Measurements from ENCODE around the gene WDR12.
"Not testable (repeated sequence)": the region's sequence is repeated elsewhere in the genome, so short reads cannot be mapped to it uniquely, and the experiment has no call there.

WDR12 gene

DNA sequence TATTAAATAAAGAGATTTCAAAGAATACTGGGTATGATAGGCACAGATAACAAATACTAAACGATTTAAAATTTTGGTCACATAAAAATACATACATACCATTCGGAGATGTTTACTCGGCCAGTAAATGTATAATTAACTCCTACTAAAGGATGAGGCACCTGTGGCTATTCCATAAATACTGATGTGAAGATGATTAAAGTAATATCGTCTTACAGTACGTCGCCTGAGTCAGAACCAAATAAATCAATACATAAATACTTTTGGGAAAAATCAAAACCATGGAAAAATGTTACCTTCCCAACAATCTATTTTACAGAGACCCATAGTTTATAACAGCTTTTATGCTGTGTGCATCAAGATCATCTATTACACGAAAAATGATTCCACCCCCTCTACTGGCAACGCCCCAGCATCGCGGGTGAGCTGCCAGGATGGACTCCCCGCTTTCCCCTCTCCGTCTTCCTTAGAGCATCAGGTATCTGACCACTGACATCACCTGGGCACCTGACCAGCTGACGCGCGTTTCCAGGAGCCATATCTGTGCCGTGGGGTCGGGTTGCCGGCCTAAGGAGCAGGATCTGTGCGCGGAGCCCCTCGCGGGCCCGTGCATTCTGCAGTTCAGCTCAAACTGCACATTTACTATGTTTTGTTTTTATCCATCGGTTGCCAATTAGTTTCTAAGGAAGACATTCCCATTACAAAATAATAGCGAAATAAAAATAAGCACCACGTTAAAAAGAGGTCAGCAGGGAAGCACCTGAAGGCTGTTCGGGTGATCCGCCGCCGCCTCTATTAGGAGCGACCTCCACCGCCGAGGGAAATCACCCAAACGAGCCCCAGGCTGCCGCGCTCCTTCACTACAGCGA lies 40.8 kb downstream of the WDR12 start:
- no peaks in the 10 kb centered on the region for H3K9me3 ChIP-seq (ENCODE audit: control extremely low read depth in 1 of 5, control insufficient read depth in 4 of 5, insufficient read depth in 2 of 5, low read depth in 1 of 5, low read length in 4 of 5)
- H3K27me3 ChIP-seq (replicated peaks in 2 of 5; ENCODE audit: control insufficient read depth in 4 of 5, insufficient read depth in 5 of 5, low read length in 4 of 5), result no peaks in the 10 kb centered on the region
- peak; percentile 63 to 67 (median 67) for DNase-seq
- peak overlapping the region; percentile 77 to 97 (median 92) for H3K4me3 ChIP-seq (ENCODE audit: control insufficient read depth in 1 of 7, extremely low read depth in 1 of 7, insufficient read depth in 4 of 7, low read depth in 2 of 7, low read length in 6 of 7)
- no peaks in the 10 kb centered on the region for H3K36me3 ChIP-seq (ENCODE audit: control insufficient read depth in 4 of 4, insufficient read depth in 4 of 4, low read length in 3 of 4)
- 0% methylated on average over 27 of the region's 37 CpGs for WGBS (ENCODE audit: insufficient coverage)
- CTCF ChIA-PET, result interaction anchor here (0.6 to 1.8 kb wide), 13 partner anchors 10 to 582 kb away, joined by 3 to 7 read pairs (median 4); no protein-coding TSS in a partner anchor
- H3K27ac ChIP-seq (ENCODE audit: insufficient read depth in 1 of 2, low read depth in 1 of 2, low read length in 2 of 2, poor library complexity in 1 of 2, severe bottlenecking in 2 of 2), result peak overlapping the region; percentile 61 to 82
- POLR2A ChIA-PET, result interaction anchor here (0.6 to 1.2 kb wide), 2 partner anchors 41 to 236 kb away, joined by 3 read pairs; partner anchors contain the start of genes CARF and FAM117B
- H3K4me1 ChIP-seq (ENCODE audit: control extremely low read depth in 1 of 4, control insufficient read depth in 4 of 4, insufficient read depth in 4 of 4, low read length in 3 of 4), result peaks cover 0 to 6% (median 0%) of the 10 kb centered on the region in 4 experiments

DNA sequence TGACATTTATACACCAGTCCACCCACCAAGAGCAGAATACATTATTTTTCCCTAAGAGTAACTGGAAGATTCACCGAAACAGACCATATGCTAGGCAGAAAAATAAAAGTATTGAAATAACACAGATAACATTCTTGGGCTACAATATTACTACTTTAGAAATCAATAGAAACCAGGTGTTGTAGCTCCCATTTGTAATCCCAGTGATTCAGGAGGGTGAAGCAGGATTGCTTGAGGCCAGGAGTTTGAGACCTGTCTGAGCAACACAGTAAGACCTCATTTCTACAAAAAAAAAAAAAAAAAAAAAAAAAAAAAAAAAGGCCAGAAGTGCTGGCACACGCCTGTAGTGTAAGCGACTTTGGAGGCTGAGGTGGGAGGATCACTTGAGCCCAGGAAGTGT lies 49.5 kb downstream of the WDR12 start:
- H3K36me3 ChIP-seq (ENCODE audit: control insufficient read depth in 4 of 4, insufficient read depth in 4 of 4, low read length in 3 of 4), result no peaks in the 10 kb centered on the region
- H3K4me1 ChIP-seq (ENCODE audit: control extremely low read depth in 1 of 4, control insufficient read depth in 4 of 4, insufficient read depth in 4 of 4, low read length in 3 of 4), result no peaks in the 10 kb centered on the region
- POLR2A ChIA-PET, result no interaction called here
- no peak overlapping the region for H3K27ac ChIP-seq (ENCODE audit: insufficient read depth in 1 of 2, low read depth in 1 of 2, low read length in 2 of 2, poor library complexity in 1 of 2, severe bottlenecking in 2 of 2)
- H3K27me3 ChIP-seq (replicated peaks in 2 of 5; ENCODE audit: control insufficient read depth in 4 of 5, insufficient read depth in 5 of 5, low read length in 4 of 5), result no peaks in the 10 kb centered on the region
- CTCF ChIA-PET, result no interaction called here
- peaks cover 0 to 2% (median 0%) of the 10 kb centered on the region in 5 experiments for H3K9me3 ChIP-seq (ENCODE audit: control extremely low read depth in 1 of 5, control insufficient read depth in 4 of 5, insufficient read depth in 2 of 5, low read depth in 1 of 5, low read length in 4 of 5)
- WGBS (ENCODE audit: insufficient coverage), result no CpG with 5 or more reads among the region's 3 CpGs
- no peak overlapping the region for H3K4me3 ChIP-seq (ENCODE audit: control insufficient read depth in 1 of 7, extremely low read depth in 1 of 7, insufficient read depth in 4 of 7, low read depth in 2 of 7, low read length in 6 of 7)
- no peak for DNase-seq

DNA sequence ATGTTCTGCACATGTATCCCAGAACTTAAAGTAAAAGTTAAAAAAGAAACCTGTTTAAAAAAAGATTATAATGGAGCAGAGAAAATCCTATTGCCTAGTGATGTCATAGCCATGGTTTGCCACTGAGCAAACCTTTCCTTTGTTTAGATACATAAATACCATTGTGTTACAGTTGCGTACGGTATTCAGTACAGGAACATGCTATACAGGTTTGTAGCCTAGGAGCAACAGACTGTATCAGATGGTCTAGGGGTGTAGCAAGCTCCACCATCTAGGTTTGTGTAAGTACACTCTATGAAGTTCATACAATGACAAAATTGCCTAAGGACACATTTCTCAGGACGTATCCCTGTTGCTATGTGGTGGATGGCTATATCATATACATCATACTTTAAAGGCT lies 52.9 kb downstream of the WDR12 start:
- no peaks in the 10 kb centered on the region for H3K4me1 ChIP-seq (ENCODE audit: control extremely low read depth in 1 of 4, control insufficient read depth in 4 of 4, insufficient read depth in 4 of 4, low read length in 3 of 4)
- no peaks in the 10 kb centered on the region for H3K36me3 ChIP-seq (ENCODE audit: control insufficient read depth in 4 of 4, insufficient read depth in 4 of 4, low read length in 3 of 4)
- H3K9me3 ChIP-seq (ENCODE audit: control extremely low read depth in 1 of 5, control insufficient read depth in 4 of 5, insufficient read depth in 2 of 5, low read depth in 1 of 5, low read length in 4 of 5), result peaks cover 0 to 2% (median 0%) of the 10 kb centered on the region in 5 experiments
- DNase-seq, result no peak
- CTCF ChIA-PET, result no interaction called here
- H3K27me3 ChIP-seq (replicated peaks in 2 of 5; ENCODE audit: control insufficient read depth in 4 of 5, insufficient read depth in 5 of 5, low read length in 4 of 5), result no peaks in the 10 kb centered on the region
- 100% methylated on average over 1 of the region's 3 CpGs for whole genome bisulfite sequencing (ENCODE audit: insufficient coverage)
- no peak overlapping the region for H3K27ac ChIP-seq (ENCODE audit: insufficient read depth in 1 of 2, low read depth in 1 of 2, low read length in 2 of 2, poor library complexity in 1 of 2, severe bottlenecking in 2 of 2)
- POLR2A ChIA-PET, result no interaction called here
- no peak overlapping the region for H3K4me3 ChIP-seq (ENCODE audit: control insufficient read depth in 1 of 7, extremely low read depth in 1 of 7, insufficient read depth in 4 of 7, low read depth in 2 of 7, low read length in 6 of 7)

DNA sequence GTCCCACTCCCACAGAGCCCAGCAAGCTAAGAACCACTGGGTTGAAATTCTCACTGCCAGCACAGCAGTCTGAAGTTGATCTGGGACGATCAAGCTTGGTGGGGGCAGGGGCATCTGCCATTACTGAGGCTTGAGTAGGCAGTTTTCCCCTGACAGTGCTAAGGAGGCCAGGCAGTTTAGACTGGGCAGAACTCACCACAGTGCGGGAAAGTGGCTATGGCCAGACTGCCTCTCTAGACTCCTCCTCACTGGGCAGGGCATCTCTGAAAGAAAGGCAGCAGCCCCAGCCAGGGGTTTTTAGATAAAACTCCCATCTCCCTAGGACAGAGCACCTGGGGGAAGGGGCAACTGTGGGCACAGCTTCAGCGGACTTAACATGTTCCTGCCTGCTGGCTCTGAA lies 62.1 kb downstream of the WDR12 start:
- H3K27ac ChIP-seq (ENCODE audit: insufficient read depth in 1 of 2, low read depth in 1 of 2, low read length in 2 of 2, poor library complexity in 1 of 2, severe bottlenecking in 2 of 2); H3K27me3 ChIP-seq (replicated peaks in 2 of 5; ENCODE audit: control insufficient read depth in 4 of 5, insufficient read depth in 5 of 5, low read length in 4 of 5); H3K9me3 ChIP-seq (ENCODE audit: control extremely low read depth in 1 of 5, control insufficient read depth in 4 of 5, insufficient read depth in 2 of 5, low read depth in 1 of 5, low read length in 4 of 5); POLR2A ChIA-PET; H3K4me3 ChIP-seq (ENCODE audit: control insufficient read depth in 1 of 7, extremely low read depth in 1 of 7, insufficient read depth in 4 of 7, low read depth in 2 of 7, low read length in 6 of 7); DNase-seq; H3K4me1 ChIP-seq (ENCODE audit: control extremely low read depth in 1 of 4, control insufficient read depth in 4 of 4, insufficient read depth in 4 of 4, low read length in 3 of 4); H3K36me3 ChIP-seq (ENCODE audit: control insufficient read depth in 4 of 4, insufficient read depth in 4 of 4, low read length in 3 of 4): not testable (repeated sequence)
- 100% methylated on average over 1 of the region's 3 CpGs for WGBS (ENCODE audit: insufficient coverage)
- CTCF ChIA-PET, result interaction anchor here (1.3 to 1.5 kb wide), 2 partner anchors 11 to 22 kb away, joined by 3 to 5 read pairs; partner anchors contain the start of gene ICA1L

DNA sequence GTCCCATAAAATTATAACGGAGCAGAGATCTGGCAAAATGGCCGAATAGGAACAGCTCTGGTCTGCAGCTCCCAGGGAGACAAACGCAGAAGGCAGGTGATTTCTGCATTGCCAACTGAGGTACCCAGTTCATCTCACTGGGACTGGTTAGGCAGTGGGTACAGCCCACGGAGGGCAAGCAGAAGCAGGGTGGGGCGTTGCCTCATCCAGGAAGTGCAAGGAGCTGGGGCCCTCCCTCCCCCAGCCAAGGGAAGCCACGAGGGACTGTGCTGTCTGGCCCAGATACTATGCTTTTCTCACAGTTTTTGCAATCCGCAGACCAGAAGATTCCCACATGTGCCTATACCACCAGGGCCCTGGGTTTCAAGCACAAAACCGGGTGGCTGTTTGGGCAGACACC lies 62.7 kb downstream of the WDR12 start:
- WGBS (ENCODE audit: insufficient coverage), result 84% methylated on average over 7 of the region's 8 CpGs
- ChIA-PET CTCF (interaction anchor here (1.3 to 1.5 kb wide), 2 partner anchors 10 to 23 kb away, joined by 3 to 5 read pairs; partner anchors contain the start of gene ICA1L), POLR2A (no interaction called here)
- Histone ChIP-seq H3K27ac (ENCODE audit: insufficient read depth in 1 of 2, low read depth in 1 of 2, low read length in 2 of 2, poor library complexity in 1 of 2, severe bottlenecking in 2 of 2) (no peak overlapping the region), H3K36me3 (ENCODE audit: control insufficient read depth in 4 of 4, insufficient read depth in 4 of 4, low read length in 3 of 4) (no peaks in the 10 kb centered on the region), H3K9me3 (ENCODE audit: control extremely low read depth in 1 of 5, control insufficient read depth in 4 of 5, insufficient read depth in 2 of 5, low read depth in 1 of 5, low read length in 4 of 5) (peaks cover 0 to 3% (median 0%) of the 10 kb centered on the region in 5 experiments), H3K4me3 (ENCODE audit: control insufficient read depth in 1 of 7, extremely low read depth in 1 of 7, insufficient read depth in 4 of 7, low read depth in 2 of 7, low read length in 6 of 7) (no peak overlapping the region), H3K27me3 (replicated peaks in 2 of 5; ENCODE audit: control insufficient read depth in 4 of 5, insufficient read depth in 5 of 5, low read length in 4 of 5) (no peaks in the 10 kb centered on the region), H3K4me1 (ENCODE audit: control extremely low read depth in 1 of 4, control insufficient read depth in 4 of 4, insufficient read depth in 4 of 4, low read length in 3 of 4) (peaks cover 0 to 10% (median 0%) of the 10 kb centered on the region in 4 experiments)
- peak in 2 of 3 donors; percentile 2 to 7 for DNase-seq

DNA sequence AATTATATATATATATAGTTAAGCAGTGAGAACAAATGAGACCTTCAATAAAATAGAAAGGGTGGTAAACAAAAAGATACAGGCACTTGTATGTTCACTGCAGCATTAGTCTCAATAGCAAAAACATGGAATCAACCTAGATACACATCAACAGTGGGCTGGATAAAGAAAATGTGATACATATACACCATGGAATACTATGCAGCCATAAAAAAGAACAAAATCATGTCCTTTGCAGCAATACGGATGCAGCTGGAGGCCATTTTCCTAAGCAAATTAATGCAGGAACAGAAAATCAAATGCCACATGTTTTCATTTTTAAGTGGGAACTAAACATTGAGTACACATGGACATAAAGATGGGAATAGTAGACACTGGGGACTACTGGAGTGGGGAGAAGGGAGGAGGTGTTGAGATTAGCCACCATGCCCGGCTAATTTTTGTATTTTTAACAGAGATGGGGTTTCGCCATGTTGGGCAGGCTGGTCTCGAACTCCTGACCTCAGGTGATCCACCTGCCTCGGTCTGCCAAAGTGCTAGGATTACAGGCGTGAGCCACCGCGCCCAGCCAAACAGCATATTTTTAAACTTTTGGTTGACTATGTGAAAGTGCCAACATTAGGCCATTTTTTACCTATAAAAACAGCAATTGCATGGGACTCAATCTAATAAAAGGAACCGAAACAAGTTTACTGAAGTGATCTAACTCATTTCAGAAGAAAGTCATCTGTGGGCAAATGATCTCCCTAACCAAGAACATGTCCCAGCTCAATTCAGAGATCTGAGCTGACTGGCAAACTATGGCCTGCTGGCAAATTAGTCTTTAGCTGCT lies 63.6 kb downstream of the WDR12 start:
- Histone ChIP-seq H3K4me1 (ENCODE audit: control extremely low read depth in 1 of 4, control insufficient read depth in 4 of 4, insufficient read depth in 4 of 4, low read length in 3 of 4) (peaks cover 0 to 10% (median 0%) of the 10 kb centered on the region in 4 experiments), H3K27me3 (replicated peaks in 2 of 5; ENCODE audit: control insufficient read depth in 4 of 5, insufficient read depth in 5 of 5, low read length in 4 of 5) (no peaks in the 10 kb centered on the region), H3K36me3 (ENCODE audit: control insufficient read depth in 4 of 4, insufficient read depth in 4 of 4, low read length in 3 of 4) (peaks cover 0 to 7% (median 0%) of the 10 kb centered on the region in 4 experiments), H3K9me3 (ENCODE audit: control extremely low read depth in 1 of 5, control insufficient read depth in 4 of 5, insufficient read depth in 2 of 5, low read depth in 1 of 5, low read length in 4 of 5) (peaks cover 0 to 11% (median 4%) of the 10 kb centered on the region in 5 experiments), H3K27ac (ENCODE audit: insufficient read depth in 1 of 2, low read depth in 1 of 2, low read length in 2 of 2, poor library complexity in 1 of 2, severe bottlenecking in 2 of 2) (no peak overlapping the region), H3K4me3 (ENCODE audit: control insufficient read depth in 1 of 7, extremely low read depth in 1 of 7, insufficient read depth in 4 of 7, low read depth in 2 of 7, low read length in 6 of 7) (no peak overlapping the region)
- DNase-seq, result no peak
- ChIA-PET POLR2A (no interaction called here), CTCF (interaction anchor here (1.5 kb wide), 1 partner anchor 24 kb away, joined by 5 read pairs; the partner anchor contains the start of gene ICA1L)
- 92% methylated on average over 7 of the region's 9 CpGs for WGBS (ENCODE audit: insufficient coverage)
